Karpas-422 (cell line): ENCODE measurements around the gene TEKT1. TPM values are rescaled to one million over a fixed set of nuclear protein-coding genes. Genes with fewer than 3 reads are reported as not detected.

Source experiments
- DNase-seq: peaks from one replicate; pipeline ENCODE4 v3.0.0-alpha.2; 2015
- H2AFZ ChIP-seq: fragments of 200-600 bp; sonication (generic); 2 replicates; pipeline ENCODE4 v1.6.1; 2014; ENCODE audit warnings: antibody characterized with exemption, low read length, mixed read lengths
- H3K27ac ChIP-seq: fragments of 200-600 bp; sonication (generic); 2 replicates; pipeline ENCODE4 v1.5.1; 2014; ENCODE audit warnings: mild to moderate bottlenecking, low read length, moderate library complexity
- H3K27me3 ChIP-seq: fragments of 200-600 bp; sonication (generic); 2 replicates; pipeline ENCODE4 v1.6.1; 2014; ENCODE audit warnings: low read length, mixed read lengths
- H3K36me3 ChIP-seq: fragments of 200-600 bp; sonication (generic); 2 replicates; pipeline ENCODE4 v1.6.1; 2014; ENCODE audit warnings: low read length, mixed read lengths; ENCODE audit not compliant: insufficient read depth
- H3K4me1 ChIP-seq: fragments of 200-600 bp; sonication (generic); 2 replicates; pipeline ENCODE4 v1.6.1; 2014; ENCODE audit warnings: mild to moderate bottlenecking, low read length, mixed read lengths
- H3K4me2 ChIP-seq: fragments of 200-600 bp; sonication (generic); 2 replicates; pipeline ENCODE4 v1.6.1; 2014; ENCODE audit warnings: low read length, low read depth, mild to moderate bottlenecking; ENCODE audit not compliant: poor library complexity, severe bottlenecking
- H3K4me3 ChIP-seq: fragments of 200-600 bp; sonication (generic); 2 replicates; pipeline ENCODE4 v1.5.1; 2014; ENCODE audit warnings: mild to moderate bottlenecking, antibody characterized with exemption, low read length, mixed read lengths
- H3K79me2 ChIP-seq: fragments of 200-600 bp; sonication (generic); 2 replicates; pipeline ENCODE4 v1.6.1; 2014; ENCODE audit warnings: mild to moderate bottlenecking, low read length, mixed read lengths
- H3K9ac ChIP-seq: fragments of 200-600 bp; sonication (generic); 2 replicates; pipeline ENCODE4 v1.6.0; 2014; ENCODE audit warnings: low read length
- H3K9me2 ChIP-seq: fragments of 200-600 bp; sonication (generic), shearing (Covaris generic); replicated peaks from 2 replicates; pipeline ENCODE4 v1.6.0; 2014; ENCODE audit warnings: mild to moderate bottlenecking, low read length, moderate library complexity; ENCODE audit not compliant: insufficient read depth
- H3K9me3 ChIP-seq: fragments of 300-700, 200-600 bp; sonication (generic); 2 replicates; pipeline ENCODE4 v1.6.1; 2014; ENCODE audit warnings: low read length, mixed read lengths
- H4K20me1 ChIP-seq: fragments of 200-600 bp; sonication (generic); 2 replicates; pipeline ENCODE4 v1.6.1; 2014; ENCODE audit warnings: mild to moderate bottlenecking, antibody characterized with exemption, low read length, low read depth; ENCODE audit not compliant: insufficient read depth
- small RNA-seq: library from RNA; depleted of rRNA; stranded (forward); fragments of <200 nt; gene quantifications from one replicate; pipeline ENCODE3, GENCODE V24; 2014
- total RNA-seq: library from RNA; depleted of rRNA; stranded (reverse); fragments of >200 nt; shearing (Covaris generic); gene quantifications from 2 replicates; pipeline ENCODE4 v1.2.3, GENCODE V29; 2014; ENCODE audit warnings: low replicate concordance; rRNA removed

The TEKT1 gene
- total RNA-seq, 1 experiment from 2014 or later, result not detected

DNA sequence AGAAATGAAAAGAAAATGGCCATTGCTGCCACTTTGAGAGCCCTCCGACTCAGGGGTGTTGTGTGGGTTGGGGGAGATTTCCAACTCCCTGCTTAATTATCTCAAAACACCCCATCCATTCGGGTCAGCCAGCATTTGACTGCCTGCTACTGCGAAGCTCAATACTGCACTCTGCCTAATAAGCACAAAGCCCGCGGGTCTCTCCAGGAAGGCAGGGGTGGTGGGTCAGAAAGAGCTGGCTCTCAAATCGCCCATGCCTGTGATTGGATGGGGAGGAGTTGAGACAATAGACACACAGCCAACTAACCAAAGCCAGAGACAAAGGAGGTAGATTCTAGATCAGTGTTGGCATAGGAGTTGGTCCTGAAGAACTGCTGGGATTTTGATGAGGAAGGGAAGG is 78.0 kb downstream of the TEKT1 start:
- H3K79me2 ChIP-seq, result no peaks in the 10 kb centered on the region
- no peaks in the 10 kb centered on the region for H3K9me2 ChIP-seq
- no peak overlapping the region for H3K4me3 ChIP-seq
- H3K27me3 ChIP-seq, result no peaks in the 10 kb centered on the region
- H3K9ac ChIP-seq, result no peak overlapping the region
- H4K20me1 ChIP-seq, result no peaks in the 10 kb centered on the region
- no peaks in the 10 kb centered on the region for H3K36me3 ChIP-seq
- no peaks in the 10 kb centered on the region for H3K9me3 ChIP-seq
- H3K4me1 ChIP-seq, result peaks cover 3% of the 10 kb centered on the region; the same call in 1 of the 2 replicates
- no peak overlapping the region for H2AFZ ChIP-seq
- DNase-seq, result no peak
- no peak overlapping the region for H3K4me2 ChIP-seq
- H3K27ac ChIP-seq, result no peak overlapping the region

- Histone ChIP-seq H3K9ac (no peak overlapping the region), H3K4me3 (no peak overlapping the region), H4K20me1 (no peaks in the 10 kb centered on the region), H3K9me3 (no peaks in the 10 kb centered on the region), H2AFZ (no peak overlapping the region), H3K27me3 (no peaks in the 10 kb centered on the region), H3K9me2 (no peaks in the 10 kb centered on the region), H3K4me2 (no peak overlapping the region), H3K36me3 (no peaks in the 10 kb centered on the region), H3K27ac (no peak overlapping the region), H3K4me1 (peaks cover 3% of the 10 kb centered on the region; the same call in 1 of the 2 replicates), H3K79me2 (no peaks in the 10 kb centered on the region)
- no peak for DNase-seq
Observed at GRCh38 chr17:6753006-6753445, 78.5 kb downstream of the TEKT1 start.

GRCh38 chr17:6752068-6752909 is 79.2 kb downstream of the TEKT1 start:
- H3K4me3 ChIP-seq, result no peak overlapping the region
- H3K4me1 ChIP-seq, result peaks cover 3% of the 10 kb centered on the region; the same call in 1 of the 2 replicates
- no peak overlapping the region for H3K27ac ChIP-seq
- no peaks in the 10 kb centered on the region for H3K9me2 ChIP-seq
- H3K9me3 ChIP-seq, result no peaks in the 10 kb centered on the region
- no peak for DNase-seq
- no peak overlapping the region for H2AFZ ChIP-seq
- H3K9ac ChIP-seq, result no peak overlapping the region
- H3K27me3 ChIP-seq, result no peaks in the 10 kb centered on the region
- no peak overlapping the region for H3K4me2 ChIP-seq
- no peaks in the 10 kb centered on the region for H4K20me1 ChIP-seq
- H3K36me3 ChIP-seq, result no peaks in the 10 kb centered on the region
- no peaks in the 10 kb centered on the region for H3K79me2 ChIP-seq

DNA sequence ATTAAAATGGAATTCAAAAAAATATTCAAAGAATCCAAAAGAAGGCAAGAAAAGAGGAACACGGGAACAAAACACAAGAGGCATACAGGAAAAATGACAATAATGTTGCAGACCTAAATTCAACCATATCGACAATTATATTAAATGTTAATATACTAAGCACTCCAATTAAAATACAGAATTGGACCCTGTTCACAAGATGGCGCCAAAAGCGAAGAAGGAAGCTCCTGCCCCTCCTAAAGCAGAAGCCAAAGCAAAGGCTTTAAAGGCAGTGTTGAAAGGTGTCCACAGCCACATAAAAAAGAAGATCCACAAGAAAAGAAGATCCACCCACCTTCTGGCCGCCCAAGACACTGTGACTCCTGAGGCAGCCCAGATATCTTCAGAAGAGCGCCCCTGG is 82.0 kb downstream of the TEKT1 start:
- no peaks in the 10 kb centered on the region for H3K27me3 ChIP-seq
- no peaks in the 10 kb centered on the region for H4K20me1 ChIP-seq
- H3K9me2 ChIP-seq, result no peaks in the 10 kb centered on the region
- no peaks in the 10 kb centered on the region for H3K4me1 ChIP-seq
- DNase-seq, result peak; percentile 46
- no peak overlapping the region for H3K4me2 ChIP-seq
- H3K79me2 ChIP-seq, result no peaks in the 10 kb centered on the region
- no peaks in the 10 kb centered on the region for H3K36me3 ChIP-seq
- H3K27ac ChIP-seq, result no peak overlapping the region
- H3K9me3 ChIP-seq, result no peaks in the 10 kb centered on the region
- H2AFZ ChIP-seq, result no peak overlapping the region
- no peak overlapping the region for H3K9ac ChIP-seq
- H3K4me3 ChIP-seq, result no peak overlapping the region

GRCh38 chr17:6748617-6749016 is 82.9 kb downstream of the TEKT1 start:
- Histone ChIP-seq H3K9me2 (no peaks in the 10 kb centered on the region), H3K27me3 (no peaks in the 10 kb centered on the region), H3K36me3 (no peaks in the 10 kb centered on the region), H3K9ac (no peak overlapping the region), H2AFZ (no peak overlapping the region), H3K27ac (no peak overlapping the region), H3K79me2 (no peaks in the 10 kb centered on the region), H3K4me3 (no peak overlapping the region), H3K4me1 (no peaks in the 10 kb centered on the region), H4K20me1 (no peaks in the 10 kb centered on the region), H3K9me3 (no peaks in the 10 kb centered on the region), H3K4me2 (no peak overlapping the region)
- no peak for DNase-seq

Small RNA genes lying within 50 kb of the gene (small RNA-seq; reads per million reads assigned to genes)
- gene AC004706.2, result not detected

Other genes starting within 250 kb of the TEKT1 start
- 13.7 and 30.5 TPM in 2 replicates for gene KIAA0753, start 191.0 kb downstream of the TEKT1 start, total RNA-seq
- 75.4 and 83.2 TPM in 2 replicates for gene TXNDC17, start 190.7 kb downstream of the TEKT1 start, total RNA-seq
- gene MED31, start 180.1 kb downstream of the TEKT1 start, total RNA-seq, result 11.0 and 45.3 TPM in 2 replicates
- gene C17orf100, start 180.0 kb downstream of the TEKT1 start, total RNA-seq, result 0.18 TPM in 1 of 2 replicates, not detected in the other
- not detected in 2 replicates for gene SLC13A5, start 118.4 kb downstream of the TEKT1 start, total RNA-seq
- gene XAF1, start 75.7 kb downstream of the TEKT1 start, total RNA-seq, result 4.7 and 8.3 TPM in 2 replicates
- gene FBXO39, start 55.5 kb downstream of the TEKT1 start, total RNA-seq, result not detected in 2 replicates
- gene ALOX12, start 164.3 kb upstream of the TEKT1 start, total RNA-seq, result not detected in 2 replicates
- gene RNASEK, start 180.9 kb upstream of the TEKT1 start, total RNA-seq, result 107 and 310 TPM in 2 replicates
- not detected in 2 replicates for gene BCL6B, start 191.3 kb upstream of the TEKT1 start, total RNA-seq
- 1.3 and 6.0 TPM in 2 replicates for gene SLC16A13, start 204.3 kb upstream of the TEKT1 start, total RNA-seq
- not detected in 2 replicates for gene SLC16A11, start 212.4 kb upstream of the TEKT1 start, total RNA-seq
- gene CLEC10A, start 248.5 kb upstream of the TEKT1 start, total RNA-seq, result not detected in 2 replicates